Vagina (tissue), 2 donors: ENCODE results near the gene SRCIN1. TPM values are rescaled to one million over a fixed set of nuclear protein-coding genes. Genes with fewer than 3 reads are reported as not detected.

Source experiments
- DNase-seq, 2 donors: peaks; one replicate each; pipeline ENCODE4 v3.0.0-alpha.2; 2017; ENCODE audit errors: extremely low spot score in 2 of 2
- H3K27ac ChIP-seq: fragments of 200-600 bp; sonication (generic); one replicate; pipeline ENCODE4 v1.5.1; 2019
- H3K27me3 ChIP-seq: fragments of 200-600 bp; sonication (generic); one replicate; pipeline ENCODE4 v1.5.1; 2019
- H3K36me3 ChIP-seq, 2 donors: fragments of 200-600 bp; sonication (generic); one replicate each; pipeline ENCODE4 v1.5.1; 2017 to 2019
- H3K4me1 ChIP-seq: fragments of 200-600 bp; sonication (generic); one replicate; pipeline ENCODE4 v1.5.1; 2019
- H3K4me3 ChIP-seq, 2 donors: fragments of 200-600 bp; sonication (generic); 1 replicate in 1 of 2; 2 replicates in 1 of 2; pipeline ENCODE4 v1.5.1; 2016 to 2019
- H3K9me3 ChIP-seq: fragments of 200-600 bp; sonication (generic); one replicate; pipeline ENCODE4 v1.5.1; 2019
- CTCF ChIP-seq, 3 experiments: fragments of 450-650 bp in 2 of 3; fragments of 200-600 bp in 1 of 3; sonication (generic) in 1 of 3; IDR thresholded peaks; one replicate each; pipeline ENCODE4 v1.5.1; 2017 to 2019; ENCODE audit warnings: antibody characterized with exemption in 3 of 3, mild to moderate bottlenecking in 2 of 3, moderate library complexity in 2 of 3
- POLR2A ChIP-seq, 2 donors: fragments of 450-650 bp; IDR thresholded peaks; one replicate each; pipeline ENCODE4 v1.6.1; 2017; ENCODE audit warnings: antibody characterized with exemption in 2 of 2, mild to moderate bottlenecking in 2 of 2, moderate library complexity in 2 of 2
- POLR2AphosphoS5 ChIP-seq, 2 donors: sonication (generic); formaldehyde crosslinking; IDR thresholded peaks; one replicate each; pipeline ENCODE4 v1.9.0; 2017; ENCODE audit warnings: antibody characterized with exemption in 2 of 2, mild to moderate bottlenecking in 2 of 2, low read depth in 1 of 2; ENCODE audit not compliant: insufficient read depth in 1 of 2
- intact Hi-C: fragments of 100-400 bp; cut with DNase I; formaldehyde crosslinking; loops from one replicate; pipeline ENCODE4 v1.15.1; 2023
- total RNA-seq: library from RNA; depleted of rRNA; stranded (reverse); fragments of >200 nt; gene quantifications from one replicate; pipeline ENCODE4 v1.2.3, GENCODE V29; 2016

SRCIN1 gene
- total RNA-seq, 1 donor from 2014 or later: 5.2 TPM

GRCh38 chr17:38600906-38601305, 4.8 kb downstream of the SRCIN1 start:
- H3K27me3 ChIP-seq: no peaks in the 10 kb centered on the region
- H3K4me3 ChIP-seq: no peak overlapping the region
- no peaks in the 10 kb centered on the region for H3K9me3 ChIP-seq
- intact Hi-C loops: no loop called here
- no peak overlapping the region for H3K27ac ChIP-seq
- TF ChIP-seq POLR2AphosphoS5 (IDR thresholded peaks at IDR 0.05; ENCODE audit: insufficient read depth in 1 of 2, low read depth in 1 of 2) (no peak), POLR2A (IDR thresholded peaks at IDR 0.05) (no peak), CTCF (IDR thresholded peaks at IDR 0.05) (no peak)
- H3K4me1 ChIP-seq: peaks cover 18% of the 10 kb centered on the region
- H3K36me3 ChIP-seq: no peaks in the 10 kb centered on the region
- no peak for DNase-seq

- no peaks in the 10 kb centered on the region for H3K36me3 ChIP-seq
- no peak overlapping the region for H3K4me3 ChIP-seq
- H3K27me3 ChIP-seq: no peaks in the 10 kb centered on the region
- no peaks in the 10 kb centered on the region for H3K9me3 ChIP-seq
- no peak for DNase-seq
- no peak for TF ChIP-seq POLR2A (IDR thresholded peaks at IDR 0.05)
- TF ChIP-seq CTCF (IDR thresholded peaks at IDR 0.05): no peak
- TF ChIP-seq POLR2AphosphoS5 (IDR thresholded peaks at IDR 0.05; ENCODE audit: insufficient read depth in 1 of 2, low read depth in 1 of 2): no peak
- H3K27ac ChIP-seq: no peak overlapping the region
- H3K4me1 ChIP-seq: peaks cover 18% of the 10 kb centered on the region
- intact Hi-C loops: no loop called here
These were observed 5.3 kb downstream of the SRCIN1 start for GRCh38 chr17:38600416-38600815.

DNA sequence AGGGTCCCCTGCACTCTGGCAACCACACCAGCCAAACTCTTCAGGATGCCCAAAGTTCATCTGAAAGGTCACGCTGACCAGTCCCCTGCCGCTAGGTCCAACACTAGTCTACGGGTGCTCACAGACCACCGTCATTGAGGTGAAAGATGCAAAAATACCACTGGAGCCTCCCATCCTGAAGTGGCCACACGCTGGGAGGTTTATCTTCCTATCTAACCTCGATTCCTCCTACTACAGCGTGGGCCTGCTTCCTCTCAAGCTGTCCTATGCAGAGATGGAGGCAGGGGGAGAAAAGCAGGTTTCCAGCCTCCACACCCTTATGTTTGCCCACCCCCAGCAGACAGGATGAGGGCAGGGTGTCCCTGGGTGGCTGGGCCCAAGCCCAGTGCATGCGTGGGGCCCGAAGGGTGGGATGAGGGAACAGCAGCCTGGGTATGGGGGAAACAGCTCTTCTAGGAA, 6.3 kb downstream of the SRCIN1 start:
- no peak overlapping the region for H3K27ac ChIP-seq
- H3K9me3 ChIP-seq: no peaks in the 10 kb centered on the region
- H3K36me3 ChIP-seq: no peaks in the 10 kb centered on the region
- intact Hi-C loops: no loop called here
- H3K4me1 ChIP-seq: peaks cover 12% of the 10 kb centered on the region
- no peaks in the 10 kb centered on the region for H3K27me3 ChIP-seq
- no peak for DNase-seq
- no peak overlapping the region for H3K4me3 ChIP-seq
- no peak for TF ChIP-seq CTCF (IDR thresholded peaks at IDR 0.05)
- no peak for TF ChIP-seq POLR2A (IDR thresholded peaks at IDR 0.05)
- no peak for TF ChIP-seq POLR2AphosphoS5 (IDR thresholded peaks at IDR 0.05; ENCODE audit: insufficient read depth in 1 of 2, low read depth in 1 of 2)

DNA sequence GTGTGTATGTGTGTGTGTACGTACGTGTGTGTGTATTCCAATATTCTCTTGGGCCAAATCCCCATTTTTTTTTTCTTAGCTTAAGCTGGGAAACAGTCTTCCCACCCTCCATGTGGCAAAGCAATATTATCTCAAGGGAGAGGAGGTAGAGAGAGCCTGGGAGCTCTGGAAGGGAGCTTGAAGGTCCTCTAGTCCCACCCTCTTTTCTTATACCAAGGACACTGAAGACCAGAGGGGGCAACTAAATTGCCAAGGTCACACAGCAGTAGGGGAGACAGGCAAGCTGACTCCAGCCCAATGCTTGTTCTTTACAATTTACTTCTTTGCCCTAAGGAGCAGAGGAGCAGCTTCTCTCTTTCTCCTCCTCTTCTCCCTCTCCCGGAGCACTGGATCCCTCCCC, 6.8 kb downstream of the SRCIN1 start:
- H3K27ac ChIP-seq: no peak overlapping the region
- no peaks in the 10 kb centered on the region for H3K9me3 ChIP-seq
- H3K4me3 ChIP-seq: no peak overlapping the region
- H3K4me1 ChIP-seq: peaks cover 12% of the 10 kb centered on the region
- no peak for DNase-seq
- TF ChIP-seq CTCF (IDR thresholded peaks at IDR 0.05): no peak
- TF ChIP-seq POLR2AphosphoS5 (IDR thresholded peaks at IDR 0.05; ENCODE audit: insufficient read depth in 1 of 2, low read depth in 1 of 2): no peak
- no peak for TF ChIP-seq POLR2A (IDR thresholded peaks at IDR 0.05)
- no peaks in the 10 kb centered on the region for H3K36me3 ChIP-seq
- intact Hi-C loops: no loop called here
- no peaks in the 10 kb centered on the region for H3K27me3 ChIP-seq

- no peaks in the 10 kb centered on the region for H3K27me3 ChIP-seq
- H3K27ac ChIP-seq: no peak overlapping the region
- TF ChIP-seq POLR2AphosphoS5 (IDR thresholded peaks at IDR 0.05; ENCODE audit: insufficient read depth in 1 of 2, low read depth in 1 of 2) (no peak), CTCF (IDR thresholded peaks at IDR 0.05) (no peak), POLR2A (IDR thresholded peaks at IDR 0.05) (no peak)
These were observed 7.2 kb downstream of the SRCIN1 start for GRCh38 chr17:38598536-38598935.

More at GRCh38 chr17:38598536-38598935, 7.2 kb downstream of the SRCIN1 start:
- no peak for DNase-seq
- H3K4me1 ChIP-seq: peaks cover 12% of the 10 kb centered on the region
- intact Hi-C loops: no loop called here
- no peak overlapping the region for H3K4me3 ChIP-seq
- H3K36me3 ChIP-seq: no peaks in the 10 kb centered on the region
- H3K9me3 ChIP-seq: no peaks in the 10 kb centered on the region
